A549 (cell line): Measurements from ENCODE around the gene TAS2R30.

Source experiments
- CBX2 ChIP-seq: fragments of 200-600 bp; sonication (generic); IDR thresholded peaks from 2 replicates; pipeline ENCODE4 v1.6.1; 2016; ENCODE audit warnings: low read depth, mild to moderate bottlenecking, borderline replicate concordance
- CHD2 ChIP-seq: fragments of 150-350 bp; IDR thresholded peaks from 2 replicates; pipeline ENCODE4 v1.6.1; 2014; ENCODE audit warnings: low read length; ENCODE audit not compliant: partially characterized antibody
- CHD4 ChIP-seq: fragments of 200-600 bp; sonication (generic); IDR thresholded peaks from 2 replicates; pipeline ENCODE4 v1.6.1; 2016; ENCODE audit warnings: antibody characterized with exemption, mild to moderate bottlenecking, borderline replicate concordance
- EP300 ChIP-seq, 2 experiments: fragments of >200 bp; sonication (Bioruptor Twin); formaldehyde crosslinking; IDR thresholded peaks; 2 replicates in 1 of 2; 3 replicates in 1 of 2; pipeline ENCODE4 v1.6.1; 2016 to 2017
- JUN ChIP-seq, 2 experiments: fragments of >200 bp; sonication (Bioruptor Twin); formaldehyde crosslinking; IDR thresholded peaks; 2 replicates in 1 of 2; 3 replicates in 1 of 2; pipeline ENCODE4 v1.6.1; 2016 to 2017
- MAFK ChIP-seq: fragments of 450-650 bp; IDR thresholded peaks from 2 replicates; pipeline ENCODE4 v1.6.1; 2014; ENCODE audit not compliant: partially characterized antibody
- POLR2A ChIP-seq: IDR thresholded peaks from 2 replicates; pipeline ENCODE4 v1.6.1; 2012; ENCODE audit warnings: mild to moderate bottlenecking, low read length
- RAD21 ChIP-seq, 2 experiments: fragments of >200 bp in 1 of 2; sonication (Bioruptor Twin) in 1 of 2; formaldehyde crosslinking in 1 of 2; IDR thresholded peaks in 1 of 2; conservative IDR thresholded peaks in 1 of 2; 2 replicates in 1 of 2; 3 replicates in 1 of 2; pipeline ENCODE4 v1.6.1; 2012 to 2018; ENCODE audit warnings: inconsistent platforms in 1 of 2
- ZC3H11A ChIP-seq: fragments of 450-650 bp; IDR thresholded peaks from 2 replicates; pipeline ENCODE4 v1.6.1; 2014; ENCODE audit warnings: antibody characterized with exemption, mild to moderate bottlenecking
- TF ChIP-seq, protein P1 (sequence below): fragments of >200 bp; sonication (Bioruptor Twin); formaldehyde crosslinking; IDR thresholded peaks from 3 replicates; pipeline ENCODE4 v1.5.1; 2016
- TF ChIP-seq, protein P2 (sequence below): IDR thresholded peaks from 2 replicates; pipeline ENCODE4 v1.6.1; 2012

DNA sequence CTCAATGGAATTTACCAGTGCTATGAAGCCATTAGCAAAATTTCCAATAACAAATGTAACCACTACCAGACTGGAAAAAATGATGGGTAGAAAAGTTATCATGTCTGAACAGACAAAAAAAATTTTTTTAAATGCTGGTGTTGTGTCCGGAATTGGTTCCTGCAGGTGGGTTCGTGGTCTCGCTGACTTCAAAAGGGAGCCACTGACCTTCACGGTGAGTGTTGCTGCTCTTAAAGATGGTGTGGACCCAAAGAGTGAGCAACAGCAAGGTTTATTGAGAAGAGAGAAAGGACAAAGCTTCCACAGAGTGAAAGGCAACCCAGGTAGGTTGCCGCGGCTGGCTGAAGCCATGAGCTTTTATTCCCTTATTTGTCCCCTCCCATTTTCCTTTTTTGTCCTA, 42.3 kb downstream of the TAS2R30 start, which contains the start of gene TAS2R43:
- TF ChIP-seq, protein P1, sequence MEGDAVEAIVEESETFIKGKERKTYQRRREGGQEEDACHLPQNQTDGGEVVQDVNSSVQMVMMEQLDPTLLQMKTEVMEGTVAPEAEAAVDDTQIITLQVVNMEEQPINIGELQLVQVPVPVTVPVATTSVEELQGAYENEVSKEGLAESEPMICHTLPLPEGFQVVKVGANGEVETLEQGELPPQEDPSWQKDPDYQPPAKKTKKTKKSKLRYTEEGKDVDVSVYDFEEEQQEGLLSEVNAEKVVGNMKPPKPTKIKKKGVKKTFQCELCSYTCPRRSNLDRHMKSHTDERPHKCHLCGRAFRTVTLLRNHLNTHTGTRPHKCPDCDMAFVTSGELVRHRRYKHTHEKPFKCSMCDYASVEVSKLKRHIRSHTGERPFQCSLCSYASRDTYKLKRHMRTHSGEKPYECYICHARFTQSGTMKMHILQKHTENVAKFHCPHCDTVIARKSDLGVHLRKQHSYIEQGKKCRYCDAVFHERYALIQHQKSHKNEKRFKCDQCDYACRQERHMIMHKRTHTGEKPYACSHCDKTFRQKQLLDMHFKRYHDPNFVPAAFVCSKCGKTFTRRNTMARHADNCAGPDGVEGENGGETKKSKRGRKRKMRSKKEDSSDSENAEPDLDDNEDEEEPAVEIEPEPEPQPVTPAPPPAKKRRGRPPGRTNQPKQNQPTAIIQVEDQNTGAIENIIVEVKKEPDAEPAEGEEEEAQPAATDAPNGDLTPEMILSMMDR, result no peak
- TF ChIP-seq CHD4, result no peak
- TF ChIP-seq EP300 (IDR thresholded peaks at IDR 0.05), result no peak
- no peak for TF ChIP-seq JUN (IDR thresholded peaks at IDR 0.05)
- no peak for TF ChIP-seq RAD21 (conservative IDR thresholded peaks at IDR 0.05 in 1 of 2, IDR thresholded peaks at IDR 0.05 in 1 of 2)
- TF ChIP-seq, protein P2, sequence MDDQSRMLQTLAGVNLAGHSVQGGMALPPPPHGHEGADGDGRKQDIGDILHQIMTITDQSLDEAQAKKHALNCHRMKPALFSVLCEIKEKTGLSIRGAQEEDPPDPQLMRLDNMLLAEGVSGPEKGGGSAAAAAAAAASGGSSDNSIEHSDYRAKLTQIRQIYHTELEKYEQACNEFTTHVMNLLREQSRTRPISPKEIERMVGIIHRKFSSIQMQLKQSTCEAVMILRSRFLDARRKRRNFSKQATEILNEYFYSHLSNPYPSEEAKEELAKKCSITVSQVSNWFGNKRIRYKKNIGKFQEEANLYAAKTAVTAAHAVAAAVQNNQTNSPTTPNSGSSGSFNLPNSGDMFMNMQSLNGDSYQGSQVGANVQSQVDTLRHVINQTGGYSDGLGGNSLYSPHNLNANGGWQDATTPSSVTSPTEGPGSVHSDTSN, result no peak
- no peak for TF ChIP-seq POLR2A
- TF ChIP-seq CHD2, result no peak
- TF ChIP-seq ZC3H11A, result no peak
- TF ChIP-seq CBX2, result no peak
- TF ChIP-seq MAFK, result no peak
